ENCODE results near the gene SH2B3. TPM values are rescaled to one million over a fixed set of nuclear protein-coding genes. Genes with fewer than 3 reads are reported as not detected.

The SH2B3 gene
- polyA plus RNA-seq, 1 donor from 2014 or later, result 3.0 TPM

DNA sequence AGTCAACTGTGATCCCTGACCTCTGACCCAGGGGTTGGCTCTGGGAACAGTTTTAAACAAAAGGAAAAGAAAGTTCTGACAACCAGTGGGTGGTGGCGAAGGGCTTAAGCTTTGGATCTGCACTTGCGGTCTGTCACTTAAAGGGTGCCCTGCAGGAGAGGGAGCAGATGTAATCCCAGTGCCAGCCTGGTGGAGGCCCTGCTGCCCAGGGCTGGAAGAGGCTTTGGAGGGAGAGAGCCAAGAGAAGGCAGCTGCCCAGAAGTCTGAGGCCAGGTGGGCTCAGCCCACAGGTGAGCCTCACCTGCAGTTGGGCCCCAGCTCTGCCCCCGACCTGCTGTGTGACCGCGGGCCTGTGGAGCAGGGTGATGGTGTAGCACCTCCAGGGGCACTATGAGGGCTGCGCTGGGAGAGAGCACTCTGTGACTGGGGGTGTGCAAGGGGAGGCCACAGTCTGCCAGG is 19.1 kb downstream of the SH2B3 start:
- no peaks in the 10 kb centered on the region for H3K36me3 ChIP-seq (ENCODE audit: insufficient read depth, low read length)
- H4K20me1 ChIP-seq (ENCODE audit: insufficient read depth), result no peaks in the 10 kb centered on the region
- no peak overlapping the region for H3K4me3 ChIP-seq (ENCODE audit: low read length)
- no peak overlapping the region for H2AFZ ChIP-seq (ENCODE audit: low read depth, low read length)
- H3F3A ChIP-seq (ENCODE audit: insufficient read depth, low read length, poor library complexity, severe bottlenecking), result no peaks in the 10 kb centered on the region
- no peaks in the 10 kb centered on the region for H3K79me2 ChIP-seq (replicated peaks; ENCODE audit: insufficient read depth, low read length)
- H3K4me2 ChIP-seq (ENCODE audit: low read length), result no peak overlapping the region
- no peak overlapping the region for H3K27ac ChIP-seq (ENCODE audit: low read length)
- no peak for TF ChIP-seq MXI1 (conservative IDR thresholded peaks at IDR 0.05; ENCODE audit: poor library complexity, severe bottlenecking)
- no peak for TF ChIP-seq RAD21 (conservative IDR thresholded peaks at IDR 0.05)
- no peak for TF ChIP-seq EP300 (conservative IDR thresholded peaks at IDR 0.05; ENCODE audit: poor library complexity, severe bottlenecking)
- H3K9me3 ChIP-seq (ENCODE audit: low read length), result no peaks in the 10 kb centered on the region
- no peaks in the 10 kb centered on the region for H3K9me2 ChIP-seq (ENCODE audit: insufficient read depth, low read length)
- no peaks in the 10 kb centered on the region for H3K27me3 ChIP-seq (ENCODE audit: insufficient read depth, low read depth, low read length)
- H3K9ac ChIP-seq (ENCODE audit: low read length), result no peak overlapping the region

DNA sequence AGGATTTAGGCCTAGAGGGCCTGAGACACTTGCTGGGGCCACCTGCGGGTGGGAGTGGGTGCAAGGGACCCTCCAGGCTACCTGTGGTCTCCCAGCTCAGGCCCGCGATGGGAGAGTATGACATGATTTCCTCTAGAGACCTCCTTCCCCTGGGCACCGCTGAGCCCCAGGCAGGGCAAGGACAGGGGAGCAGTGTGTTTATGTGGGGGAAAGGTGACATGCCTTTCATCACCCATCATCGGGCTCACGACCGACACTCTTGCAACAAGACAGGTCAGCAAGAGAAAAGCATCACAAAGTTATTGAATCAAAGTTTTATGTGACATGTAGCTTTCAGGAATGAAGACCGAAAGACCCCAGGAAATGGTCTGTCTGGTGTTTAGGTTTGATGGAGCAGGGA is 19.9 kb downstream of the SH2B3 start:
- no peak overlapping the region for H3K4me3 ChIP-seq (ENCODE audit: low read length)
- H3F3A ChIP-seq (ENCODE audit: insufficient read depth, low read length, poor library complexity, severe bottlenecking), result no peaks in the 10 kb centered on the region
- no peaks in the 10 kb centered on the region for H3K9me3 ChIP-seq (ENCODE audit: low read length)
- no peak overlapping the region for H3K9ac ChIP-seq (ENCODE audit: low read length)
- H3K36me3 ChIP-seq (ENCODE audit: insufficient read depth, low read length), result no peaks in the 10 kb centered on the region
- TF ChIP-seq SMC3 (conservative IDR thresholded peaks at IDR 0.05; ENCODE audit: poor library complexity), result no peak
- no peak for TF ChIP-seq EZH2 (IDR thresholded peaks at IDR 0.05; ENCODE audit: borderline replicate concordance, insufficient read depth, low read length, poor library complexity, severe bottlenecking)
- TF ChIP-seq TAF1 (IDR thresholded peaks at IDR 0.05; ENCODE audit: low read depth), result no peak
- no peak for TF ChIP-seq EP300 (conservative IDR thresholded peaks at IDR 0.05; ENCODE audit: poor library complexity, severe bottlenecking)
- TF ChIP-seq, protein P1, sequence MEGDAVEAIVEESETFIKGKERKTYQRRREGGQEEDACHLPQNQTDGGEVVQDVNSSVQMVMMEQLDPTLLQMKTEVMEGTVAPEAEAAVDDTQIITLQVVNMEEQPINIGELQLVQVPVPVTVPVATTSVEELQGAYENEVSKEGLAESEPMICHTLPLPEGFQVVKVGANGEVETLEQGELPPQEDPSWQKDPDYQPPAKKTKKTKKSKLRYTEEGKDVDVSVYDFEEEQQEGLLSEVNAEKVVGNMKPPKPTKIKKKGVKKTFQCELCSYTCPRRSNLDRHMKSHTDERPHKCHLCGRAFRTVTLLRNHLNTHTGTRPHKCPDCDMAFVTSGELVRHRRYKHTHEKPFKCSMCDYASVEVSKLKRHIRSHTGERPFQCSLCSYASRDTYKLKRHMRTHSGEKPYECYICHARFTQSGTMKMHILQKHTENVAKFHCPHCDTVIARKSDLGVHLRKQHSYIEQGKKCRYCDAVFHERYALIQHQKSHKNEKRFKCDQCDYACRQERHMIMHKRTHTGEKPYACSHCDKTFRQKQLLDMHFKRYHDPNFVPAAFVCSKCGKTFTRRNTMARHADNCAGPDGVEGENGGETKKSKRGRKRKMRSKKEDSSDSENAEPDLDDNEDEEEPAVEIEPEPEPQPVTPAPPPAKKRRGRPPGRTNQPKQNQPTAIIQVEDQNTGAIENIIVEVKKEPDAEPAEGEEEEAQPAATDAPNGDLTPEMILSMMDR (IDR thresholded peaks at IDR 0.05; ENCODE audit: poor library complexity, severe bottlenecking), result no peak
- no peaks in the 10 kb centered on the region for H3K27me3 ChIP-seq (ENCODE audit: insufficient read depth, low read depth, low read length)
- no peaks in the 10 kb centered on the region for H3K79me2 ChIP-seq (replicated peaks; ENCODE audit: insufficient read depth, low read length)
- H3K4me2 ChIP-seq (ENCODE audit: low read length), result no peak overlapping the region
- H4K20me1 ChIP-seq (ENCODE audit: insufficient read depth), result no peaks in the 10 kb centered on the region
- no peak overlapping the region for H2AFZ ChIP-seq (ENCODE audit: low read depth, low read length)
- no peaks in the 10 kb centered on the region for H3K9me2 ChIP-seq (ENCODE audit: insufficient read depth, low read length)
- H3K27ac ChIP-seq (ENCODE audit: low read length), result no peak overlapping the region

DNA sequence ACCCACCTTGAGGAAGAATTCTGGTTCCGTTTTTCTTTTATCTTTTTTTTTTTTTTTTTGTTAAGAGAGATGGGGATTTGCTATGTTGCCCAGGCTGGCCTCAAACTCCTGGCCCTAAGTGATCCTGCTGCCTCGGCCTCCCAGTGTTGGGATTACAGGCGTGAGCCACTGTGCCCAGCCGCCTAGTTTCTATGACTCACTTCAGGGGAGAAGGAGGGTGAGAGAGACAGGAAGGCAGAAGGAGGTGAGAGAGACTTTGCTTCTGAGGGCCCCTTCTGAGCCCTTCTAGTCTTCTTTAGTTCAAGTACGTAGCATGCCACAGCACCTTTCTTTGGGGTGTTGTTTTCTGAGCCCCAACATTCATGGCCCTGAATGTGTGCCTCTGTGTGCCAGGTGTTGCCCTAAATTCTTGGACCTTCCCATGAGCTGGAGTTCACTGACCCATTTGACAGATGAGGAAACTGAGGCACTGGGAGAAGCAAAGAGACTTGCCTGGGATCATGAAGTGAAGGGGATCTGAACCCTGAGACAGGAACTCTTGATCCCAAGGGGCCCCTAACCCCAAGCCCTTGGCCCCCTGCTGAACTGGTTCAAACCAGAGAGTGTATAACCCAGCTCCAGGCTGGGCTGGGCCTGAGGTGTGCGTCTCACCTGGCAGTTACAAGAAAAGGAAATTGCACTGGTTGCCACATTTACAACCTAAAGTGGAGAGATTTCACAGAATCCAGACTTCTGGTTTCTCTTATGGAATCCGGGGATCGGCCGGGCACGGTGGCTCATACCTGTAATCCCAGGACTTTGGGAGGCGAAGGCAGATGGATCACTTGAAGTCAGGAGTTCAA is 20.8 kb downstream of the SH2B3 start:
- H3F3A ChIP-seq (ENCODE audit: insufficient read depth, low read length, poor library complexity, severe bottlenecking), result no peaks in the 10 kb centered on the region
- no peak overlapping the region for H3K4me2 ChIP-seq (ENCODE audit: low read length)
- TF ChIP-seq RAD21 (conservative IDR thresholded peaks at IDR 0.05), result no peak
- H3K27me3 ChIP-seq (ENCODE audit: insufficient read depth, low read depth, low read length), result no peaks in the 10 kb centered on the region
- no peak overlapping the region for H2AFZ ChIP-seq (ENCODE audit: low read depth, low read length)
- no peak overlapping the region for H3K27ac ChIP-seq (ENCODE audit: low read length)
- no peaks in the 10 kb centered on the region for H4K20me1 ChIP-seq (ENCODE audit: insufficient read depth)
- no peaks in the 10 kb centered on the region for H3K79me2 ChIP-seq (replicated peaks; ENCODE audit: insufficient read depth, low read length)
- no peaks in the 10 kb centered on the region for H3K9me3 ChIP-seq (ENCODE audit: low read length)
- H3K4me3 ChIP-seq (ENCODE audit: low read length), result no peak overlapping the region
- H3K36me3 ChIP-seq (ENCODE audit: insufficient read depth, low read length), result no peaks in the 10 kb centered on the region
- no peak overlapping the region for H3K9ac ChIP-seq (ENCODE audit: low read length)
- no peaks in the 10 kb centered on the region for H3K9me2 ChIP-seq (ENCODE audit: insufficient read depth, low read length)

Data from neural cell (in vitro differentiated cells).